Stimulated activated CD8-positive, alpha-beta memory T cell treated with anti-CD3 and anti-CD28 coated beads, Interleukin-7, amount 100 ng/mL, for 48 hours (primary cell): ENCODE results near the gene HDGFL2.

Source experiments
- DNase-seq, 2 donors: peaks; one replicate each; pipeline ENCODE4 v3.0.0-alpha.2; 2020; ENCODE audit warnings: low read depth in 1 of 2; ENCODE audit errors: extremely low read depth in 1 of 2

Gene HDGFL2

GRCh38 chr19:4444765-4445741 is 27.0 kb upstream of the HDGFL2 start:
- no peak for DNase-seq

GRCh38 chr19:4445963-4446703 is 26.0 kb upstream of the HDGFL2 start:
- no peak for DNase-seq

- DNase-seq: no peak
These were observed 25.3 kb upstream of the HDGFL2 start for GRCh38 chr19:4446704-4447200.

- DNase-seq: no peak
These were observed 24.6 kb upstream of the HDGFL2 start for GRCh38 chr19:4447327-4448146.

- DNase-seq: no peak
These were observed 23.7 kb upstream of the HDGFL2 start for GRCh38 chr19:4448147-4448985.

GRCh38 chr19:4449022-4449638 is 23.0 kb upstream of the HDGFL2 start:
- DNase-seq: no peak

- no peak for DNase-seq
These were observed 22.5 kb upstream of the HDGFL2 start for GRCh38 chr19:4449639-4450028.

- no peak for DNase-seq
These were observed 19.7 kb upstream of the HDGFL2 start for GRCh38 chr19:4452230-4452990.

- DNase-seq: no peak
These were observed 18.6 kb upstream of the HDGFL2 start for GRCh38 chr19:4453232-4454179.

- DNase-seq: no peak
These were observed 17.1 kb upstream of the HDGFL2 start for GRCh38 chr19:4454747-4455718.

GRCh38 chr19:4455719-4456475 is 16.2 kb upstream of the HDGFL2 start:
- no peak for DNase-seq

- DNase-seq: no peak
These were observed 15.6 kb upstream of the HDGFL2 start for GRCh38 chr19:4456476-4456842.

GRCh38 chr19:4456843-4457653 is 15.0 kb upstream of the HDGFL2 start:
- DNase-seq: no peak

GRCh38 chr19:4457654-4458395 is 14.3 kb upstream of the HDGFL2 start, which contains the start of gene UBXN6:
Gene UBXN6, minus strand, starts transcription at chr19:4457794. Its CDS starts 97 bp downstream, at chr19:4457697.
- DNase-seq: peak; percentile 89 to 95
